Vagina (tissue), 2 donors: ENCODE measurements around the gene MED28.

Experiments used
- CTCF ChIP-seq, 3 experiments: fragments of 450-650 bp in 2 of 3; fragments of 200-600 bp in 1 of 3; sonication (generic) in 1 of 3; IDR thresholded peaks; one replicate each; pipeline ENCODE4 v1.5.1; 2017 to 2019; ENCODE audit warnings: antibody characterized with exemption in 3 of 3, mild to moderate bottlenecking in 2 of 3, moderate library complexity in 2 of 3
- POLR2A ChIP-seq, 2 donors: fragments of 450-650 bp; IDR thresholded peaks; one replicate each; pipeline ENCODE4 v1.6.1; 2017; ENCODE audit warnings: antibody characterized with exemption in 2 of 2, mild to moderate bottlenecking in 2 of 2, moderate library complexity in 2 of 2

GRCh38 chr4:17583276-17583675 is 31.2 kb upstream of the MED28 start:
- no peak for TF ChIP-seq POLR2A (IDR thresholded peaks at IDR 0.05)
- TF ChIP-seq CTCF (IDR thresholded peaks at IDR 0.05) = no peak
